ENCODE measurements around the gene HOXA6.

HOXA6 gene

GRCh38 chr7:27121684-27122076, 25.9 kb downstream of the HOXA6 start:
- H3K4me3 ChIP-seq (ENCODE audit: low read depth, low read length) = peak overlapping the region; percentile 46
- no peak for TF ChIP-seq CTCF (IDR thresholded peaks at IDR 0.05; ENCODE audit: low read depth, low read length)

GRCh38 chr7:27119412-27119911, 28.1 kb downstream of the HOXA6 start:
- TF ChIP-seq CTCF (IDR thresholded peaks at IDR 0.05; ENCODE audit: low read depth, low read length) = no peak
- no peak overlapping the region for H3K4me3 ChIP-seq (ENCODE audit: low read depth, low read length)

GRCh38 chr7:27118580-27118979, 29.0 kb downstream of the HOXA6 start:
- no peak for TF ChIP-seq CTCF (IDR thresholded peaks at IDR 0.05; ENCODE audit: low read depth, low read length)
- H3K4me3 ChIP-seq (ENCODE audit: low read depth, low read length) = peak overlapping the region; percentile 83

DNA sequence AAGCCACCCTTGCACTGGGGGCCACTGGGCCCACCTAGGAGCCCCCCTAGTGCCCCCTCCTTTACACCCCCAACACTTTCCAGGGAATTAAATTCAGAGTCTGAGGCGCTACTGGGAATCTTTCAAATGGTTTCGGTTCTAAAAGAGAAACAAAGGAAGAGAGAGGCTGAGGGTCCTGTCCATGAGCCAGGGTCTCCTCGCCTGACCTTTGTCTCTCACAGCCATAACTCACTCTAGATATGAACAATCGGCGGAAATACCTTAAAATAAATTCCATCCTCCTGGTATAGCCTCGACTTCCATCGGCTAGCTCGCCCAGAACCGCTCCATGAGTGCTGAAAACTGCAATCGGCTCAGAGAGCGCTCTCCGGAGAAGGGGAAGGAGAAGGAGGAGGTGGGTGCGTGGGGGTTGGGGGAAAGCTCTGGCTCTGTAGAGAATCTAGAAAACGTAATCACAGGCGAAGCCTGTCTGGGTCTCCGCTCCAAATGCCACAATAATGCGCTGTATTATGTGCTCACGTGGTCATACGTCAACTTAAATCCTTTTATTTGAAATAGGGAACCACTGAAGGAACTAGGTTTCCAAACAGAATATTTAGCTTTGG, 29.6 kb downstream of the HOXA6 start:
- no peak for TF ChIP-seq CTCF (IDR thresholded peaks at IDR 0.05; ENCODE audit: low read depth, low read length)
- peak overlapping the region; percentile 83 for H3K4me3 ChIP-seq (ENCODE audit: low read depth, low read length)

GRCh38 chr7:27116962-27117886, 30.4 kb downstream of the HOXA6 start:
- TF ChIP-seq CTCF (IDR thresholded peaks at IDR 0.05; ENCODE audit: low read depth, low read length) = no peak
- H3K4me3 ChIP-seq (ENCODE audit: low read depth, low read length) = peak overlapping the region; percentile 83

GRCh38 chr7:27116031-27116961, 31.3 kb downstream of the HOXA6 start:
- TF ChIP-seq CTCF (IDR thresholded peaks at IDR 0.05; ENCODE audit: low read depth, low read length) = peak; percentile 12; the same call in 1 of the 2 replicates
- peak overlapping the region; percentile 83 for H3K4me3 ChIP-seq (ENCODE audit: low read depth, low read length)

Measured in WI38 (cell line).